Panc1 (cell line): ENCODE results near the gene LHFPL3. TPM values are rescaled to one million over a fixed set of nuclear protein-coding genes. Genes with fewer than 3 reads are reported as not detected.

Experiments used
- ATAC-seq: fragments of 200-7000 bp; cut with Tn5 transposase; 2 replicates; pipeline ENCODE4 v1.9.1; 2020; ENCODE audit warnings: mild to moderate bottlenecking, moderate library complexity
- BruUV-seq: library from RNA; stranded (reverse); fragments of 400-500 nt; replicated peaks from 2 replicates; lab custom pipeline; 2021; lab: Mats Ljungman, UMichigan
- CTCF ChIA-PET: fragments of 300-600 bp; sonication (Branson Sonifier 250); formaldehyde crosslinking; loops from one replicate; lab custom pipeline; 2022; ENCODE audit warnings: antibody characterized with exemption; lab: Charles Lee
- POLR2A ChIA-PET: fragments of 300-600 bp; sonication (Branson Sonifier 250); formaldehyde crosslinking; loops from one replicate; lab custom pipeline; 2022; ENCODE audit warnings: antibody characterized with exemption; lab: Charles Lee
- DNase-seq: peaks from one replicate; pipeline ENCODE4 v3.0.0-alpha.2; 2010; ENCODE audit warnings: low read depth, low spot score
- H3K27ac ChIP-seq: 2 replicates; pipeline ENCODE4 v1.5.1; 2011; ENCODE audit warnings: mild to moderate bottlenecking, low read length, inconsistent platforms
- H3K27me3 ChIP-seq: fragments of 200-500 bp; sonication (Bioruptor generic); 2 replicates; pipeline ENCODE4 v1.6.0; 2014; ENCODE audit warnings: low read length, inconsistent platforms; ENCODE audit not compliant: control insufficient read depth, insufficient read depth
- H3K36me3 ChIP-seq: fragments of 200-500 bp; sonication (Bioruptor generic); 2 replicates; pipeline ENCODE4 v1.5.1; 2014; ENCODE audit warnings: inconsistent platforms, mild to moderate bottlenecking, low read length, moderate library complexity; ENCODE audit not compliant: control insufficient read depth, insufficient read depth
- H3K4me1 ChIP-seq: 2 replicates; pipeline ENCODE4 v1.5.1; 2011; ENCODE audit warnings: inconsistent platforms, mild to moderate bottlenecking, low read length, moderate library complexity; ENCODE audit not compliant: control insufficient read depth, insufficient read depth
- H3K4me3 ChIP-seq, 2 experiments: 2 replicates each; pipeline ENCODE4 v1.5.1; 2011 to 2012; ENCODE audit warnings: low read depth in 2 of 2, low read length in 2 of 2, mild to moderate bottlenecking in 2 of 2, inconsistent platforms in 1 of 2, moderate library complexity in 1 of 2
- H3K9me3 ChIP-seq: fragments of 200-500 bp; sonication (Bioruptor generic); 2 replicates; pipeline ENCODE4 v1.5.1; 2014; ENCODE audit warnings: low read depth, mild to moderate bottlenecking, inconsistent platforms, low read length, moderate library complexity; ENCODE audit not compliant: control insufficient read depth, insufficient read depth
- CTCF ChIP-seq: fragments of 450-650 bp; IDR thresholded peaks from 2 replicates; pipeline ENCODE4 v1.5.1; 2017; ENCODE audit warnings: mild to moderate bottlenecking
- POLR2AphosphoS5 ChIP-seq: IDR thresholded peaks from 2 replicates; pipeline ENCODE4 v1.6.1; 2012; ENCODE audit warnings: mild to moderate bottlenecking, low read depth, low read length, moderate library complexity
- REST ChIP-seq, 2 experiments: IDR thresholded peaks; 2 replicates each; pipeline ENCODE4 v1.6.1; 2011 to 2012; ENCODE audit warnings: low read depth in 2 of 2, control low read depth in 1 of 2, low read length in 1 of 2, mild to moderate bottlenecking in 1 of 2, moderate library complexity in 1 of 2; ENCODE audit not compliant: insufficient read depth in 1 of 2
- SIN3A ChIP-seq: IDR thresholded peaks from 2 replicates; pipeline ENCODE4 v1.6.1; 2012; ENCODE audit warnings: low read depth, mild to moderate bottlenecking, low read length, moderate library complexity, borderline replicate concordance; ENCODE audit not compliant: insufficient read depth
- TCF7L2 ChIP-seq: IDR thresholded peaks from 2 replicates; pipeline ENCODE4 v1.6.1; 2011; ENCODE audit warnings: mild to moderate bottlenecking, low read depth, low read length, inconsistent platforms
- in situ Hi-C: cut with HindIII; loops from 2 replicates; pipeline ENCODE4 v1.10.0; 2016; ENCODE audit warnings: low sequenced_read_pairs, low pct_unique_long_range_greater_than_20kb
- intact Hi-C: fragments of 100-400 bp; cut with micrococcal nuclease; formaldehyde crosslinking; loops from one replicate; pipeline ENCODE4 v1.10.0; 2022; ENCODE audit not compliant: unreplicated experiment
- total RNA-seq: library from RNA; stranded (reverse); gene quantifications from one replicate; pipeline ENCODE4 v1.2.1, GENCODE V29; 2021; ENCODE audit not compliant: unreplicated experiment

LHFPL3 gene
- total RNA-seq, 1 experiment from 2014 or later = not detected

- BruUV-seq = no TSS peak
- H3K27me3 ChIP-seq = peaks cover 2% of the 10 kb centered on the region; the same call in 1 of the 2 replicates
- POLR2A ChIA-PET = no interaction called here
- intact Hi-C loops (no loop called here), in situ Hi-C loops (no loop called here)
- H3K27ac ChIP-seq = no peak overlapping the region
- H3K4me3 ChIP-seq = no peak overlapping the region
- CTCF ChIA-PET = no interaction called here
- DNase-seq = no peak
- no peak; the same call in 1 of the 2 replicates for ATAC-seq
- no peaks in the 10 kb centered on the region for H3K9me3 ChIP-seq
- TF ChIP-seq POLR2AphosphoS5 (no peak), REST (IDR thresholded peaks at IDR 0.05; ENCODE audit: insufficient read depth in 1 of 2, low read depth in 2 of 2, low read length in 1 of 2) (no peak), CTCF (no peak), TCF7L2 (no peak), SIN3A (no peak)
- no peaks in the 10 kb centered on the region for H3K4me1 ChIP-seq
- no peaks in the 10 kb centered on the region for H3K36me3 ChIP-seq
Measured at GRCh38 chr7:104814126-104814525, 485.7 kb downstream of the LHFPL3 start.

- TF ChIP-seq TCF7L2 (no peak), REST (IDR thresholded peaks at IDR 0.05; ENCODE audit: insufficient read depth in 1 of 2, low read depth in 2 of 2, low read length in 1 of 2) (no peak), CTCF (no peak), POLR2AphosphoS5 (no peak), SIN3A (no peak)
- Histone ChIP-seq H3K27me3 (peaks cover 2% of the 10 kb centered on the region; the same call in 1 of the 2 replicates), H3K36me3 (no peaks in the 10 kb centered on the region), H3K27ac (no peak overlapping the region), H3K4me3 (no peak overlapping the region), H3K9me3 (no peaks in the 10 kb centered on the region), H3K4me1 (no peaks in the 10 kb centered on the region)
- DNase-seq (no peak), ATAC-seq (0 out of 2 replicates have a peak, but pooled peaks have one; percentile 21)
- BruUV-seq = no TSS peak
- CTCF ChIA-PET = no interaction called here
- intact Hi-C loops (no loop called here), in situ Hi-C loops (no loop called here)
- POLR2A ChIA-PET = no interaction called here
Measured at GRCh38 chr7:104814671-104815400, 486.4 kb downstream of the LHFPL3 start.
